ENCODE measurements around the gene CHRNB2. TPM values are rescaled to one million over a fixed set of nuclear protein-coding genes. Genes with fewer than 3 reads are reported as not detected.

CHRNB2 gene
- total RNA-seq, 1 donor from 2014 or later: 44.9 TPM

- H3K27me3 Mint-ChIP-seq (ENCODE audit: unreplicated experiment): peaks cover 10% of the 10 kb centered on the region
- H3K9me3 Mint-ChIP-seq (ENCODE audit: unreplicated experiment): peaks cover 17% of the 10 kb centered on the region
- peaks cover 19% of the 10 kb centered on the region for H3K4me1 Mint-ChIP-seq (ENCODE audit: low read depth, unreplicated experiment)
- peak overlapping the region; percentile 100 for H3K4me3 Mint-ChIP-seq (ENCODE audit: unreplicated experiment)
- H3K36me3 Mint-ChIP-seq (ENCODE audit: unreplicated experiment): peaks cover 14% of the 10 kb centered on the region
- H3K27ac Mint-ChIP-seq (ENCODE audit: unreplicated experiment): peak overlapping the region; percentile 100
- DNase-seq: peak; percentile 20
- TF ChIP-seq CTCF (IDR thresholded peaks at IDR 0.05; ENCODE audit: partially characterized antibody, unreplicated experiment): no peak
Measured at GRCh38 chr1:154626456-154627256, 59.1 kb downstream of the CHRNB2 start.

GRCh38 chr1:154627257-154628120 is 59.9 kb downstream of the CHRNB2 start:
- DNase-seq: peak; percentile 95
- Mint-ChIP-seq H3K36me3 (ENCODE audit: unreplicated experiment) (peaks cover 14% of the 10 kb centered on the region), H3K27me3 (ENCODE audit: unreplicated experiment) (peaks cover 10% of the 10 kb centered on the region), H3K9me3 (ENCODE audit: unreplicated experiment) (peaks cover 17% of the 10 kb centered on the region), H3K27ac (ENCODE audit: unreplicated experiment) (peak overlapping the region; percentile 100), H3K4me3 (ENCODE audit: unreplicated experiment) (peak overlapping the region; percentile 100), H3K4me1 (ENCODE audit: low read depth, unreplicated experiment) (peaks cover 19% of the 10 kb centered on the region)
- no peak for TF ChIP-seq CTCF (IDR thresholded peaks at IDR 0.05; ENCODE audit: partially characterized antibody, unreplicated experiment)

GRCh38 chr1:154628121-154628405 is 60.5 kb downstream of the CHRNB2 start:
- Mint-ChIP-seq H3K4me1 (ENCODE audit: low read depth, unreplicated experiment) (peaks cover 15% of the 10 kb centered on the region), H3K4me3 (ENCODE audit: unreplicated experiment) (peak overlapping the region; percentile 100), H3K27ac (ENCODE audit: unreplicated experiment) (peak overlapping the region; percentile 100), H3K9me3 (ENCODE audit: unreplicated experiment) (peaks cover 17% of the 10 kb centered on the region), H3K36me3 (ENCODE audit: unreplicated experiment) (peaks cover 14% of the 10 kb centered on the region), H3K27me3 (ENCODE audit: unreplicated experiment) (peaks cover 10% of the 10 kb centered on the region)
- no peak for TF ChIP-seq CTCF (IDR thresholded peaks at IDR 0.05; ENCODE audit: partially characterized antibody, unreplicated experiment)
- no peak for DNase-seq

- Mint-ChIP-seq H3K4me1 (ENCODE audit: low read depth, unreplicated experiment) (peaks cover 14% of the 10 kb centered on the region), H3K27me3 (ENCODE audit: unreplicated experiment) (peaks cover 8% of the 10 kb centered on the region), H3K9me3 (ENCODE audit: unreplicated experiment) (peaks cover 17% of the 10 kb centered on the region), H3K4me3 (ENCODE audit: unreplicated experiment) (no peak overlapping the region), H3K27ac (ENCODE audit: unreplicated experiment) (peak overlapping the region; percentile 16), H3K36me3 (ENCODE audit: unreplicated experiment) (peaks cover 14% of the 10 kb centered on the region)
- TF ChIP-seq CTCF (IDR thresholded peaks at IDR 0.05; ENCODE audit: partially characterized antibody, unreplicated experiment): no peak
- no peak for DNase-seq
Measured at GRCh38 chr1:154629061-154629674, 61.6 kb downstream of the CHRNB2 start.

Other genes starting within 250 kb of the CHRNB2 start
- gene AQP10, start 246.7 kb upstream of the CHRNB2 start, total RNA-seq (ENCODE audit: unreplicated experiment): not detected
- gene ATP8B2, start 242.3 kb upstream of the CHRNB2 start, total RNA-seq (ENCODE audit: unreplicated experiment): 68.7 TPM
- 1.6 TPM for gene IL6R, start 162.4 kb upstream of the CHRNB2 start, total RNA-seq (ENCODE audit: unreplicated experiment)
- not detected for gene TDRD10, start 65.6 kb upstream of the CHRNB2 start, total RNA-seq (ENCODE audit: unreplicated experiment)
- gene SHE, start 65.4 kb upstream of the CHRNB2 start, total RNA-seq (ENCODE audit: unreplicated experiment): 0.07 TPM
- 80.5 TPM for gene UBE2Q1, start 9.1 kb upstream of the CHRNB2 start, total RNA-seq (ENCODE audit: unreplicated experiment)
- 166 TPM for gene ADAR, start 40.4 kb downstream of the CHRNB2 start, total RNA-seq (ENCODE audit: unreplicated experiment)